Measurements from ENCODE around the gene EZH2.

EZH2 gene

GRCh38 chr7:148774471-148774870 lies 109.6 kb downstream of the EZH2 start:
- Mint-ChIP-seq H3K27ac (peak overlapping the region; percentile 8), H3K36me3 (peaks cover 51% of the 10 kb centered on the region), H3K27me3 (no peaks in the 10 kb centered on the region), H3K4me1 (peaks cover 34% of the 10 kb centered on the region), H3K4me3 (no peak overlapping the region), H3K9me3 (no peaks in the 10 kb centered on the region)
- CTCF ChIA-PET: interaction anchor here (1.3 to 2.2 kb wide), 3 partner anchors 56 to 199 kb away, joined by 3 to 8 read pairs (median 8); no protein-coding TSS in a partner anchor
- no peak for DNase-seq

- no peaks in the 10 kb centered on the region for H3K27me3 Mint-ChIP-seq
- peak overlapping the region; percentile 6 for H3K4me3 Mint-ChIP-seq
- CTCF ChIA-PET: interaction anchor here (1.1 to 2.2 kb wide), 3 partner anchors 55 to 193 kb away, joined by 3 to 8 read pairs (median 3); no protein-coding TSS in a partner anchor
- H3K36me3 Mint-ChIP-seq: peaks cover 48% of the 10 kb centered on the region
- peaks cover 34% of the 10 kb centered on the region for H3K4me1 Mint-ChIP-seq
- peak overlapping the region; percentile 88 for H3K27ac Mint-ChIP-seq
- peak; percentile 70 for DNase-seq
- no peaks in the 10 kb centered on the region for H3K9me3 Mint-ChIP-seq
Observed at GRCh38 chr7:148773334-148773733, 110.8 kb downstream of the EZH2 start.

- H3K4me3 Mint-ChIP-seq: no peak overlapping the region
- peaks cover 34% of the 10 kb centered on the region for H3K4me1 Mint-ChIP-seq
- no peaks in the 10 kb centered on the region for H3K9me3 Mint-ChIP-seq
- CTCF ChIA-PET: interaction anchor here (1.1 to 2.2 kb wide), 2 partner anchors 191 to 194 kb away, joined by 3 to 8 read pairs; no protein-coding TSS in a partner anchor
- H3K36me3 Mint-ChIP-seq: peaks cover 53% of the 10 kb centered on the region
- H3K27me3 Mint-ChIP-seq: no peaks in the 10 kb centered on the region
- no peak for DNase-seq
- peak overlapping the region; percentile 88 for H3K27ac Mint-ChIP-seq
Observed at GRCh38 chr7:148772297-148773089, 111.6 kb downstream of the EZH2 start.

- Mint-ChIP-seq H3K9me3 (no peaks in the 10 kb centered on the region), H3K4me1 (peaks cover 30% of the 10 kb centered on the region), H3K36me3 (peaks cover 44% of the 10 kb centered on the region), H3K27ac (no peak overlapping the region), H3K27me3 (no peaks in the 10 kb centered on the region), H3K4me3 (no peak overlapping the region)
- no peak for DNase-seq
- CTCF ChIA-PET: interaction anchor here (1.7 kb wide), 1 partner anchor 23 kb away, joined by 4 read pairs; no protein-coding TSS in a partner anchor
Observed at GRCh38 chr7:148770004-148770403, 114.1 kb downstream of the EZH2 start.

- no peaks in the 10 kb centered on the region for H3K9me3 Mint-ChIP-seq
- CTCF ChIA-PET: interaction anchor here (0.7 to 1.1 kb wide), 2 partner anchors 11 to 65 kb away, joined by 3 read pairs; partner anchors contain the start of gene CUL1
- H3K4me1 Mint-ChIP-seq: no peaks in the 10 kb centered on the region
- H3K36me3 Mint-ChIP-seq: peaks cover 34% of the 10 kb centered on the region
- DNase-seq: no peak
- H3K4me3 Mint-ChIP-seq: no peak overlapping the region
- no peaks in the 10 kb centered on the region for H3K27me3 Mint-ChIP-seq
- H3K27ac Mint-ChIP-seq: no peak overlapping the region
Observed at GRCh38 chr7:148763622-148764021, 120.5 kb downstream of the EZH2 start.

GRCh38 chr7:148761499-148762278 lies 122.4 kb downstream of the EZH2 start:
- peaks cover 36% of the 10 kb centered on the region for H3K36me3 Mint-ChIP-seq

More at GRCh38 chr7:148761499-148762278, 122.4 kb downstream of the EZH2 start:
- Mint-ChIP-seq H3K4me1 (no peaks in the 10 kb centered on the region), H3K9me3 (no peaks in the 10 kb centered on the region), H3K4me3 (no peak overlapping the region), H3K27me3 (no peaks in the 10 kb centered on the region), H3K27ac (peak overlapping the region; percentile 26)
- no peak for DNase-seq
- CTCF ChIA-PET: no interaction called here
